ENCODE measurements around the gene DLGAP1. TPM values are rescaled to one million over a fixed set of nuclear protein-coding genes. Genes with fewer than 3 reads are reported as not detected.

Gene DLGAP1
- total RNA-seq, 6 experiments from 2014 or later: 0.09 to 0.31 (median 0.18) TPM; not detected in 2

GRCh38 chr18:4453874-4454536 is 1.1 kb downstream of the DLGAP1 start:
- intact Hi-C loops (cut with DNase I): no loop called here
- peak in 2 of 3 donors; percentile 16 to 40 for DNase-seq
- TF ChIP-seq POLR2A (IDR thresholded peaks at IDR 0.05): no peak
- TF ChIP-seq CTCF (IDR thresholded peaks at IDR 0.05): no peak
- H3K4me3 ChIP-seq: peak overlapping the region in 1 of 3 donors; percentile 39
- peaks cover 0 to 14% (median 0%) of the 10 kb centered on the region in 4 donors for H3K4me1 ChIP-seq
- peak in 2 of 4 donors; percentile 14 to 34 for ATAC-seq
- H3K27ac ChIP-seq: no peak overlapping the region
- WGBS (ENCODE audit: insufficient coverage, low coverage, low lambda C conversion rate, missing lambda C conversion rate): 1% methylated on average over 16 of the region's 46 CpGs
- H3K9me3 ChIP-seq: no peaks in the 10 kb centered on the region
- no peaks in the 10 kb centered on the region for H3K27me3 ChIP-seq
- H3K36me3 ChIP-seq: no peaks in the 10 kb centered on the region

- Histone ChIP-seq H3K4me1 (peaks cover 0 to 14% (median 0%) of the 10 kb centered on the region in 4 donors), H3K27me3 (no peaks in the 10 kb centered on the region), H3K36me3 (no peaks in the 10 kb centered on the region), H3K9me3 (no peaks in the 10 kb centered on the region), H3K4me3 (no peak overlapping the region), H3K27ac (no peak overlapping the region)
- no peak for TF ChIP-seq POLR2A (IDR thresholded peaks at IDR 0.05)
- no peak for DNase-seq
- WGBS (ENCODE audit: insufficient coverage, low coverage, low lambda C conversion rate, missing lambda C conversion rate): 7% methylated on average over 8 of the region's 8 CpGs
- ATAC-seq: no peak
- intact Hi-C loops (cut with DNase I): no loop called here
Measured at GRCh38 chr18:4453567-4453873, 1.6 kb downstream of the DLGAP1 start.

- intact Hi-C loops (cut with DNase I): no loop called here
- H3K9me3 ChIP-seq: no peaks in the 10 kb centered on the region
- no peaks in the 10 kb centered on the region for H3K27me3 ChIP-seq
- H3K4me3 ChIP-seq: no peak overlapping the region
- no peak overlapping the region for H3K27ac ChIP-seq
- ATAC-seq (no peak), DNase-seq (no peak)
- WGBS (ENCODE audit: insufficient coverage, low coverage, low lambda C conversion rate, missing lambda C conversion rate): 23% methylated on average over 2 of the region's 2 CpGs
- no peak for TF ChIP-seq CTCF (IDR thresholded peaks at IDR 0.05)
- no peak for TF ChIP-seq POLR2A (IDR thresholded peaks at IDR 0.05)
- H3K4me1 ChIP-seq: peaks cover 0 to 11% (median 0%) of the 10 kb centered on the region in 4 donors
- H3K36me3 ChIP-seq: no peaks in the 10 kb centered on the region
Measured at GRCh38 chr18:4450065-4450658, 4.9 kb downstream of the DLGAP1 start.

- Histone ChIP-seq H3K9me3 (no peaks in the 10 kb centered on the region), H3K36me3 (no peaks in the 10 kb centered on the region), H3K27me3 (no peaks in the 10 kb centered on the region), H3K4me3 (no peak overlapping the region), H3K4me1 (no peaks in the 10 kb centered on the region), H3K27ac (no peak overlapping the region)
- DNase-seq (no peak), ATAC-seq (no peak)
- WGBS (ENCODE audit: insufficient coverage, low coverage, low lambda C conversion rate, missing lambda C conversion rate): 47% methylated on average over 4 of the region's 4 CpGs
- TF ChIP-seq POLR2A (IDR thresholded peaks at IDR 0.05) (no peak), CTCF (IDR thresholded peaks at IDR 0.05) (no peak)
- intact Hi-C loops (cut with DNase I): no loop called here
Measured at GRCh38 chr18:4445902-4446301, 9.2 kb downstream of the DLGAP1 start.

- no peak for TF ChIP-seq POLR2A (IDR thresholded peaks at IDR 0.05)
- TF ChIP-seq CTCF (IDR thresholded peaks at IDR 0.05): no peak
- ATAC-seq (no peak), DNase-seq (no peak)
- no peaks in the 10 kb centered on the region for H3K36me3 ChIP-seq
- H3K9me3 ChIP-seq: no peaks in the 10 kb centered on the region
- H3K4me3 ChIP-seq: no peak overlapping the region
- no peaks in the 10 kb centered on the region for H3K4me1 ChIP-seq
- no peak overlapping the region for H3K27ac ChIP-seq
- no peaks in the 10 kb centered on the region for H3K27me3 ChIP-seq
- intact Hi-C loops (cut with DNase I): no loop called here
Measured at GRCh38 chr18:4444306-4444705, 10.8 kb downstream of the DLGAP1 start.

All from right lobe of liver (tissue), 6 donors.